Measurements from ENCODE around the gene MAPK6. TPM values are rescaled to one million over a fixed set of nuclear protein-coding genes. Genes with fewer than 3 reads are reported as not detected.

Gene MAPK6
- total RNA-seq, 2 experiments from 2014 or later, result 48.5 to 49.8 TPM

GRCh38 chr15:52102463-52102862 lies 83.4 kb downstream of the MAPK6 start:
- Histone ChIP-seq H3K4me3 (ENCODE audit: low read length) (no peak overlapping the region), H3K9me3 (ENCODE audit: control insufficient read depth in 1 of 2, insufficient read depth in 1 of 2, low read length in 2 of 2) (no peaks in the 10 kb centered on the region), H3K36me3 (ENCODE audit: insufficient read depth, low read length) (no peaks in the 10 kb centered on the region), H3K27me3 (ENCODE audit: control insufficient read depth in 1 of 2, insufficient read depth in 2 of 2, low read length in 2 of 2) (no peaks in the 10 kb centered on the region), H3K27ac (ENCODE audit: low read depth in 1 of 2, low read length in 2 of 2) (no peak overlapping the region), H3K4me1 (ENCODE audit: insufficient read depth, low read length) (no peaks in the 10 kb centered on the region)
- Mint-ChIP-seq H3K36me3 (ENCODE audit: low read depth) (no peaks in the 10 kb centered on the region), H3K9me3 (no peaks in the 10 kb centered on the region), H3K4me1 (ENCODE audit: low read depth) (no peaks in the 10 kb centered on the region), H3K4me3 (no peak overlapping the region), H3K27ac (no peak overlapping the region), H3K27me3 (peaks cover 6% of the 10 kb centered on the region)
- no peak for TF ChIP-seq CTCF (IDR thresholded peaks at IDR 0.05)
- ChIA-PET POLR2A (no interaction called here), CTCF (no interaction called here)
- intact Hi-C loops (cut with DNase I, micrococcal nuclease), result no loop called here
- no peak for ATAC-seq (ENCODE audit: poor library complexity)
- DNase-seq, result no peak

- no peak overlapping the region for H3K27ac ChIP-seq (ENCODE audit: low read depth in 1 of 2, low read length in 2 of 2)
- no peak overlapping the region for H3K4me3 ChIP-seq (ENCODE audit: low read length)
- no peak for TF ChIP-seq CTCF (IDR thresholded peaks at IDR 0.05)
- H3K4me1 ChIP-seq (ENCODE audit: insufficient read depth, low read length), result no peaks in the 10 kb centered on the region
- H3K9me3 Mint-ChIP-seq, result no peaks in the 10 kb centered on the region
- H3K36me3 ChIP-seq (ENCODE audit: insufficient read depth, low read length), result no peaks in the 10 kb centered on the region
- no peaks in the 10 kb centered on the region for H3K36me3 Mint-ChIP-seq (ENCODE audit: low read depth)
- no peaks in the 10 kb centered on the region for H3K9me3 ChIP-seq (ENCODE audit: control insufficient read depth in 1 of 2, insufficient read depth in 1 of 2, low read length in 2 of 2)
- peaks cover 13% of the 10 kb centered on the region for H3K27me3 Mint-ChIP-seq
- H3K27me3 ChIP-seq (ENCODE audit: control insufficient read depth in 1 of 2, insufficient read depth in 2 of 2, low read length in 2 of 2), result no peaks in the 10 kb centered on the region
- ATAC-seq (ENCODE audit: poor library complexity) (no peak), DNase-seq (peak in 2 of 14 experiments; percentile 32 to 52)
- intact Hi-C loops (cut with DNase I, micrococcal nuclease), result no loop called here
- no peak overlapping the region for H3K4me3 Mint-ChIP-seq
- H3K27ac Mint-ChIP-seq, result no peak overlapping the region
- ChIA-PET CTCF (no interaction called here), POLR2A (no interaction called here)
- no peaks in the 10 kb centered on the region for H3K4me1 Mint-ChIP-seq (ENCODE audit: low read depth)
Observed at GRCh38 chr15:52103217-52104207, 84.5 kb downstream of the MAPK6 start.

- H3K9me3 Mint-ChIP-seq, result no peaks in the 10 kb centered on the region
- H3K27ac Mint-ChIP-seq, result no peak overlapping the region
- H3K4me1 Mint-ChIP-seq (ENCODE audit: low read depth), result no peaks in the 10 kb centered on the region
- Histone ChIP-seq H3K4me3 (ENCODE audit: low read length) (no peak overlapping the region), H3K36me3 (ENCODE audit: insufficient read depth, low read length) (no peaks in the 10 kb centered on the region), H3K27ac (ENCODE audit: low read depth in 1 of 2, low read length in 2 of 2) (no peak overlapping the region), H3K9me3 (ENCODE audit: control insufficient read depth in 1 of 2, insufficient read depth in 1 of 2, low read length in 2 of 2) (no peaks in the 10 kb centered on the region), H3K27me3 (ENCODE audit: control insufficient read depth in 1 of 2, insufficient read depth in 2 of 2, low read length in 2 of 2) (peaks cover 2 to 4% of the 10 kb centered on the region in 2 experiments), H3K4me1 (ENCODE audit: insufficient read depth, low read length) (no peaks in the 10 kb centered on the region)
- H3K27me3 Mint-ChIP-seq, result peaks cover 22% of the 10 kb centered on the region
- intact Hi-C loops (cut with DNase I, micrococcal nuclease), result no loop called here
- H3K4me3 Mint-ChIP-seq, result no peak overlapping the region
- ATAC-seq (ENCODE audit: poor library complexity) (no peak), DNase-seq (no peak)
- no peaks in the 10 kb centered on the region for H3K36me3 Mint-ChIP-seq (ENCODE audit: low read depth)
- TF ChIP-seq CTCF (IDR thresholded peaks at IDR 0.05), result no peak
- ChIA-PET CTCF (no interaction called here), POLR2A (no interaction called here)
Observed at GRCh38 chr15:52104532-52105004, 85.5 kb downstream of the MAPK6 start.
